AG09319 (cell line): ENCODE measurements around the gene CEBPG.

ENCODE experiments used
- DNase-seq: peaks from one replicate; pipeline ENCODE4 v3.0.0-alpha.2; 2010; ENCODE audit warnings: low read depth; ENCODE audit errors: extremely low read depth
- TF ChIP-seq, protein P1 (sequence below): IDR thresholded peaks from 2 replicates; pipeline ENCODE4 v1.5.1; 2011; ENCODE audit warnings: low read depth, mild to moderate bottlenecking, inconsistent platforms, low read length, moderate library complexity

The CEBPG gene

DNA sequence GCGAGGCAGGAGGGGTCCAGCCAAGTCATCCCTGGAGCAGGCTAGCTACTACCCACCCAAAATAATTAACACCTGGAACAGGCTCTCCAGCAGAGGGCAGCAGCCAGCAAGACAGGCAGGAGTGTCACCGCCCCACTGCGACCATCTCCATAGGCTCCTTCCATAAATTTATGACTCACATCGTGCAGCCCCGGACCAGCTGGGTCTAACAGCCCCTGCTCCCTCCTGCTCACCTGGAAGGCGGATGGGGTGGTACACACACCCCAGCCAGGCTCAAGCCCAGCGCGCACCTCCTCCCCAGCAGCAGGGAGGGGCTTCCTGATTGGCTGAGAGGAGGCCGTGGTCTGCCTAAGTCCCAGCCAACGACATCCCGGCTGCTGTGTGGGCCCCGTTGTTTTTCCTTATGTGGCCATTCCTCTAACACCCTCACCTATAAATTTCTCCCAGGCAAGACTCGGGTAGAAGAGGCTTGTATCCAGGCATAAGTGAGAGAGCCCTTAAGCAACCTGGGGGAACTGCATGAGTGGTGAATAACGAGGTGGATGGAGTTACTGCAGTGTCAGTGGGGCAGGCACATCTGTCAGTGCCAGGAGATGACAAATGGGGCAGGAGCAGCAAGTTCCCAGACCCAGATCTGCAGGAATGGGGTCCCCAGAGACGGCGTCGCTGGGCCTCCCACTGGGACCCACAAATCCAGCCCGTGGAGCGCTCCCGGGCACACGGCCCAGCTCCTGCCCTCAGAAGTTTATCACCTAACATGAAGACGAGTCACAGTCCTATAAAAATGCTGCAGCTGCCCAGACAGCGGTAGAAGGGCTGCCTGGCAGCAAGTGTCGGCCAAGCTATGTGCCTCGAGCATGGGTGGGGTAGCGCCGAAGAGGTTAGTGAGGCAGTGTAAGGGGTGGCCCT lies 43.1 kb downstream of the CEBPG start:
- TF ChIP-seq, protein P1, sequence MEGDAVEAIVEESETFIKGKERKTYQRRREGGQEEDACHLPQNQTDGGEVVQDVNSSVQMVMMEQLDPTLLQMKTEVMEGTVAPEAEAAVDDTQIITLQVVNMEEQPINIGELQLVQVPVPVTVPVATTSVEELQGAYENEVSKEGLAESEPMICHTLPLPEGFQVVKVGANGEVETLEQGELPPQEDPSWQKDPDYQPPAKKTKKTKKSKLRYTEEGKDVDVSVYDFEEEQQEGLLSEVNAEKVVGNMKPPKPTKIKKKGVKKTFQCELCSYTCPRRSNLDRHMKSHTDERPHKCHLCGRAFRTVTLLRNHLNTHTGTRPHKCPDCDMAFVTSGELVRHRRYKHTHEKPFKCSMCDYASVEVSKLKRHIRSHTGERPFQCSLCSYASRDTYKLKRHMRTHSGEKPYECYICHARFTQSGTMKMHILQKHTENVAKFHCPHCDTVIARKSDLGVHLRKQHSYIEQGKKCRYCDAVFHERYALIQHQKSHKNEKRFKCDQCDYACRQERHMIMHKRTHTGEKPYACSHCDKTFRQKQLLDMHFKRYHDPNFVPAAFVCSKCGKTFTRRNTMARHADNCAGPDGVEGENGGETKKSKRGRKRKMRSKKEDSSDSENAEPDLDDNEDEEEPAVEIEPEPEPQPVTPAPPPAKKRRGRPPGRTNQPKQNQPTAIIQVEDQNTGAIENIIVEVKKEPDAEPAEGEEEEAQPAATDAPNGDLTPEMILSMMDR = peak; percentile 57
- DNase-seq = no peak

DNA sequence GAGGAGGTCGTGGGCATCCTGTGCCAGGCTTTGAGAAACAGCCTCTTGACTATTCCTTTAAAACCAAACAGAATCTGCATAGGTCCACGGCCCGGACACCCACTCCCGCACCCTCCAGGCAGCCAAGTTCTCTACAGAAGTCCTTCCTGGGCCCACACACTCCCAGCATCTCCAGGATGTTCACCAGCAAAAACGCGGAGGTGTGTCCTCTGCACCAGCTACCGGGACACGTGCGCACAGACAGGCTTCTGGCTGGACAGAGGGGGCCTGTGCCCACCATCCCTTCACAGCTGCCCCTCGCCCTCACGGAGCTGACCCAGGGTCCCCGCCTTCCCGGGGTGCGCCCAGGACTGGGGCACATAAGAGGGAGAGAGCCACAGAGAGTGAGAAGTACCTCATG lies 44.2 kb downstream of the CEBPG start:
- DNase-seq = no peak
- TF ChIP-seq, protein P1 = no peak

DNA sequence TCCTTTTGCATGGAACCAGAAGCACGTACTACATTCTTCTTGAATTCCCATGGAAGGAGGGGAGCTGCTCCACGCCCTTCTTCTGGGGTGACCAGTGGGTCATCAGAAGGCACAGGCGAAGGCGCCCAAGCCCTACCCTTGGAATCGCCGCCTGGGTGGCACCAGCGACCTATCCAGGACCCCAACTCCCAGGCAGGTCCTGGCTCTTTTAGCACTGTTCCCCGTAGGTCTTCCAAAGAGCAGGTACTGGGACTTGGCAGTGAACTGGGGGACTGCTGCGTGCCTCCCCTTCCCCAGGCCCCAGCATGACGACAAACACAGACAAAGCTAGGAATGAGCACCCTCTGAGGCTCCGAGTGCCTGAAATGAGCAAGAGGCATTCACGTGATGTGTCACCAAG lies 45.0 kb downstream of the CEBPG start:
- no peak for DNase-seq
- TF ChIP-seq, protein P1 = no peak

DNA sequence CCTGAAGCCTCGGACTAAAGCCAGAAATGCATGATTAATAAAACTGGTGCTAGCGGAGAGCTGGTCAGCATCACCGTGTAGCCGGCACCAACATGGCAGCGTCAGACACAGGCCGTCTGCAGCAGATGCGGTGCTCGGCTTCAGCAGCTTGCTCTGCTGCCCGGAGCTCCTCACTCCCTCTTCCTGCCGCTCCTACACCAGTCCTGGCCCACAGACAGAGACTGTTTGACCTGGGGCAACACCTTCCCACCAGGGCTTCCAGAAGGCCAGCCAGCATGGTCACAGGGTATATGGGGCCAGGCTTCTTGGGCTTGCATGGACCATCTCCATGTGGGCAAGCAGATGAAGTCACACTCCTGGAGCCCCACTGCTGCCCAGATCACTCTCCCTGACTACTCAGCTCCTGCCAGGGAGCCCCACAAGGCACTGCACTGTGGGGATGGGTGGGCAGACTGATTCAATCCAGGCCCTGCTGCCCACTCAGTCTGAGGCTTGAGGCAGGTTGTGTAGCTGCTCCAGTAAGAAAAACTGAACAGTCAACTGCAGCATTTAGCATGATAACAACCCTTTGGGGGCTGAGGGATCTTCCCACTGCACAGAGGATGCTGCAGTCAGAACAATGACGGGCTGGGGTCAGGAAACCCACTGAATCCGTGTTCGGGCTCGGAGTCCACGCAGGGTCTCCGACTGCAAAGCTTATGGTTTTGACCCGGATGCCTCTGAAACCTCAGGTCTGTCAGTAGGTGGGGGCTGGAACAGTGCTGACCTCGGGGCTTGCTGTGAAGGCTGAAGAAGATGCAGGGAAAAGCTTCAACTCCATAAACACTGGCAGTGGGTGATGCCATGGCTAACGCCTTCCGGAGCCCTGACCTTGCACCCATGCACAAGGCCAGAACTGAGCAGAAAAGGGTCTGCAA lies 45.6 kb downstream of the CEBPG start:
- no peak for DNase-seq
- TF ChIP-seq, protein P1 = no peak

DNA sequence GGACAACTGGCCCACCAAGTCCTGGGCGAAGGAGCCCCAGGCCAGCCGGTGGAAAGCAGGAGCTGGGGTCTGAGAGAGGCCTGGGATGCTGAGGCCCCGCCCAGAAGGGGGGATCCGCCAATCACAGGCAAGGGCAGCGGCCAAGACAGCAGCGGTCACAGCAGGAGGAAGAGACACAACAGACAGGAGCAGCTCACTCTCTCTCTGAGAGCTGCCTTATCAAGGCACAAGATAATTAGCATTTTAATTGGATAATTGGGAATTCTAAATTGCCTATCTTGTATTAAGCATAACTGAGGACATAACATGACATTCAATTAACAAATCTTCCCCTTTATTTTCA lies 46.2 kb downstream of the CEBPG start:
- TF ChIP-seq, protein P1 = no peak

DNA sequence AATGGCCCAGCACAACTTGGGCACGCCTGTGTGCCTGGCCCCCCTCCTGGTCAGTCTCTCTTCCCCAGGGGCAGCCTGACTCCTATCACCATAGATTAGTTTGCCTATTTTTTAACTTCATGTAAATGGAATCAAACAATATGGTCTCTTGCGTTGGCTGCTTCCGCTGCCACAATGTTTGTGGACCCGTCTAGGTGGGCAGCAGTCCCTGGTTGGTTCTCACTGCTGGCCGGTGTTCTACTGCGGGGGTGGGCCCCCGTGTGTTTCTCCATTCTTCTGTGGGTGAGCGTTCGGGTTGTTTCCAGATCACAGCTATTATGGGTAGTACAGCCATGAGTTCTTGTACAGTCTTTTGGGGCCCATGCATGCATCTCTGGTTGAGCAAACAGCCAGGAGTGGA lies 47.3 kb downstream of the CEBPG start:
- TF ChIP-seq, protein P1 = no peak
- no peak for DNase-seq

More for the DNA sequence above, 46.2 kb downstream of the CEBPG start:
- DNase-seq = no peak

DNA sequence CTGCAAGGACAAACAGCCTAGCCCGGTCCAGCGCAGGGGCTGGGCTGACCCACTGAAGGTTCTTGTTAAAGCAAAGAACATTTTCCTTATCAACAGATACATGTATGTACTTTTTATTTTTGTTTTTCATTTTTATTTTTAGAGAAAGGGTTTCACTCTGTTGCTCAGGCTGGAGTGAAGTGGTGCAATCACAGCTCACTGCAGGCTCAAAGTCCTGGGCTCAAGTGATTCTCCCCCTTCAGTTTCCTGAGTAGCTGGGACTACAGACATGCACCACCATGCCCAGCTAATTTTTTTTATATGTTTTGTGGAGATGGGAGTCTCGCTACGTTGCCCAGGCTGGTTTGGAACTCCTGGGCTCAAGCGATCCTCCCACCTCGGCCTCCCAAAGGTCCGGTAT lies 47.9 kb downstream of the CEBPG start:
- TF ChIP-seq, protein P1 = no peak
- no peak for DNase-seq
